IMR-90 (cell line): ENCODE measurements around the gene PRKD1. TPM values are rescaled to one million over a fixed set of nuclear protein-coding genes. Genes with fewer than 3 reads are reported as not detected.

Source experiments
- ATAC-seq: fragments of 200-7000 bp; cut with Tn5 transposase; 2 replicates; pipeline ENCODE4 v1.9.1; 2020; ENCODE audit warnings: low read depth, mild to moderate bottlenecking, moderate library complexity
- BruUV-seq: library from RNA; stranded (reverse); fragments of 400-500 nt; replicated peaks from 2 replicates; lab custom pipeline; 2021; lab: Mats Ljungman, UMichigan
- CTCF ChIA-PET: fragments of 300-600 bp; formaldehyde crosslinking; extraction: SDS; loops from one replicate; lab custom pipeline; 2021; ENCODE audit warnings: antibody characterized with exemption; lab: Yijun Ruan, JAX
- POLR2A ChIA-PET: fragments of 300-600 bp; sonication (Branson Sonifier 250); formaldehyde crosslinking; loops from one replicate; lab custom pipeline; 2022; ENCODE audit warnings: antibody characterized with exemption; ENCODE audit not compliant: unreplicated experiment; lab: Charles Lee
- DNase-seq: peaks from one replicate; pipeline ENCODE4 v3.0.0; 2013
- H2AFZ ChIP-seq: replicated peaks from 2 replicates; pipeline ENCODE3; 2013; ENCODE audit warnings: low read length, mild to moderate bottlenecking; ENCODE audit not compliant: poor library complexity
- H2AK5ac ChIP-seq: 2 replicates; pipeline ENCODE4 v1.6.1; 2013; ENCODE audit warnings: low read depth, low read length, inconsistent platforms
- H2AK9ac ChIP-seq: replicated peaks from 2 replicates; pipeline ENCODE3; 2013; ENCODE audit warnings: mild to moderate bottlenecking, low read depth, low read length, moderate library complexity; ENCODE audit not compliant: poor library complexity
- H2BK120ac ChIP-seq: 2 replicates; pipeline ENCODE4 v1.6.1; 2013; ENCODE audit warnings: low read depth, low read length, inconsistent platforms
- H2BK15ac ChIP-seq: 3 replicates; pipeline ENCODE4 v1.6.1; 2013; ENCODE audit warnings: low read depth, low read length, inconsistent platforms
- H2BK20ac ChIP-seq: 2 replicates; pipeline ENCODE4 v1.6.1; 2013; ENCODE audit warnings: low read depth, mild to moderate bottlenecking, inconsistent platforms, low read length, moderate library complexity
- H2BK5ac ChIP-seq: 2 replicates; pipeline ENCODE4 v1.6.1; 2013; ENCODE audit warnings: mild to moderate bottlenecking, low read depth, low read length, inconsistent platforms; ENCODE audit not compliant: poor library complexity, severe bottlenecking
- H3K14ac ChIP-seq: replicated peaks from 2 replicates; pipeline ENCODE4 v1.6.1; 2013; ENCODE audit warnings: low read depth, low read length, inconsistent platforms
- H3K18ac ChIP-seq: 2 replicates; pipeline ENCODE4 v1.6.1; 2013; ENCODE audit warnings: low read depth, low read length, control low read depth
- H3K23ac ChIP-seq: 2 replicates; pipeline ENCODE4 v1.6.1; 2013; ENCODE audit warnings: low read depth, low read length, inconsistent platforms
- H3K27ac ChIP-seq: 2 replicates; pipeline ENCODE4 v1.5.1; 2013; ENCODE audit warnings: mild to moderate bottlenecking, control low read depth, low read length; ENCODE audit not compliant: insufficient read depth
- H3K27me3 ChIP-seq: 2 replicates; pipeline ENCODE4 v1.6.1; 2013; ENCODE audit warnings: low read length; ENCODE audit not compliant: control insufficient read depth, insufficient read depth
- H3K36me3 ChIP-seq: 2 replicates; pipeline ENCODE4 v1.6.1; 2013; ENCODE audit warnings: low read length, mixed read lengths; ENCODE audit not compliant: control insufficient read depth, insufficient read depth
- H3K4ac ChIP-seq: 2 replicates; pipeline ENCODE4 v1.6.1; 2013; ENCODE audit warnings: low read depth, low read length, inconsistent platforms
- H3K4me1 ChIP-seq: 2 replicates; pipeline ENCODE4 v1.6.1; 2013; ENCODE audit warnings: low read length, mixed read lengths; ENCODE audit not compliant: control insufficient read depth, insufficient read depth
- H3K4me2 ChIP-seq: 2 replicates; pipeline ENCODE4 v1.6.1; 2013; ENCODE audit warnings: low read depth, mild to moderate bottlenecking, control low read depth, low read length, moderate library complexity
- H3K4me3 ChIP-seq: 2 replicates; pipeline ENCODE4 v1.5.1; 2013; ENCODE audit warnings: low read depth, mild to moderate bottlenecking, control low read depth, low read length, moderate library complexity; ENCODE audit not compliant: insufficient read depth
- H3K56ac ChIP-seq: 2 replicates; pipeline ENCODE4 v1.6.1; 2013; ENCODE audit warnings: low read length, inconsistent platforms; ENCODE audit not compliant: insufficient read depth; ENCODE audit errors: extremely low read depth
- H3K79me1 ChIP-seq, 2 experiments: 2 replicates each; pipeline ENCODE4 v1.6.1; 2013; ENCODE audit warnings: low read length in 2 of 2, inconsistent platforms in 1 of 2, low read depth in 1 of 2
- H3K9ac ChIP-seq: 2 replicates; pipeline ENCODE4 v1.6.1; 2013; ENCODE audit warnings: low read depth, low read length, control low read depth
- H3K9me1 ChIP-seq: 2 replicates; pipeline ENCODE4 v1.6.1; 2013; ENCODE audit warnings: low read length, inconsistent platforms; ENCODE audit not compliant: insufficient read depth
- H3K9me3 ChIP-seq: 2 replicates; pipeline ENCODE4 v1.6.1; 2013; ENCODE audit warnings: low read length; ENCODE audit not compliant: control insufficient read depth, insufficient read depth
- H4K20me1 ChIP-seq: 2 replicates; pipeline ENCODE4 v1.6.1; 2013; ENCODE audit warnings: low read length, inconsistent platforms; ENCODE audit not compliant: insufficient read depth
- H4K5ac ChIP-seq: 2 replicates; pipeline ENCODE4 v1.6.1; 2013; ENCODE audit warnings: mild to moderate bottlenecking, low read depth, low read length, control low read depth
- H4K8ac ChIP-seq, 2 experiments: 2 replicates each; pipeline ENCODE4 v1.6.1; 2013; ENCODE audit warnings: low read depth in 2 of 2, low read length in 2 of 2, control low read depth in 1 of 2, inconsistent platforms in 1 of 2
- H4K91ac ChIP-seq: 2 replicates; pipeline ENCODE4 v1.6.1; 2013; ENCODE audit warnings: low read depth, low read length, inconsistent platforms; ENCODE audit not compliant: insufficient read depth
- BHLHE40 ChIP-seq: fragments of 150-350 bp; IDR thresholded peaks from 2 replicates; pipeline ENCODE4 v1.6.1; 2016; ENCODE audit warnings: mild to moderate bottlenecking, low read depth, low read length
- CEBPB ChIP-seq: IDR thresholded peaks from 2 replicates; pipeline ENCODE4 v1.6.1; 2012; ENCODE audit warnings: low read depth, low read length, improper control_type of control experiment
- CHD1 ChIP-seq: IDR thresholded peaks from 2 replicates; pipeline ENCODE4 v1.6.1; 2012; ENCODE audit warnings: low read depth, low read length, improper control_type of control experiment
- CTCF ChIP-seq: conservative IDR thresholded peaks from 2 replicates; pipeline ENCODE4 v1.5.1; 2012; ENCODE audit warnings: mild to moderate bottlenecking, low read depth, low read length, improper control_type of control experiment
- ELK1 ChIP-seq: fragments of 150-350 bp; IDR thresholded peaks from 2 replicates; pipeline ENCODE4 v1.6.1; 2016; ENCODE audit warnings: low read depth, mild to moderate bottlenecking, low read length, moderate library complexity, borderline replicate concordance
- FOS ChIP-seq: fragments of 150-350 bp; IDR thresholded peaks from 2 replicates; pipeline ENCODE4 v1.6.1; 2016; ENCODE audit warnings: low read depth, low read length
- MAFK ChIP-seq: IDR thresholded peaks from 2 replicates; pipeline ENCODE4 v1.6.1; 2012; ENCODE audit warnings: low read depth, low read length, improper control_type of control experiment
- MAZ ChIP-seq: IDR thresholded peaks from 2 replicates; pipeline ENCODE4 v1.6.1; 2012; ENCODE audit warnings: low read depth, mild to moderate bottlenecking, low read length, improper control_type of control experiment, moderate library complexity, borderline replicate concordance
- MXI1 ChIP-seq: IDR thresholded peaks from 2 replicates; pipeline ENCODE4 v1.6.1; 2012; ENCODE audit warnings: low read depth, mild to moderate bottlenecking, low read length, moderate library complexity, borderline replicate concordance
- NFE2L2 ChIP-seq: fragments of 150-350 bp; IDR thresholded peaks from 2 replicates; pipeline ENCODE4 v1.6.1; 2016; ENCODE audit warnings: low read depth, mild to moderate bottlenecking, low read length
- POLR2A ChIP-seq: IDR thresholded peaks from 2 replicates; pipeline ENCODE4 v1.6.1; 2012; ENCODE audit warnings: mild to moderate bottlenecking, low read depth, low read length
- RAD21 ChIP-seq: IDR thresholded peaks from 2 replicates; pipeline ENCODE4 v1.6.1; 2012; ENCODE audit warnings: low read length, improper control_type of control experiment
- RCOR1 ChIP-seq: IDR thresholded peaks from 2 replicates; pipeline ENCODE4 v1.6.1; 2012; ENCODE audit warnings: mild to moderate bottlenecking, low read length, improper control_type of control experiment; ENCODE audit not compliant: insufficient replicate concordance
- RFX5 ChIP-seq: IDR thresholded peaks from 2 replicates; pipeline ENCODE4 v1.8.0; 2012; ENCODE audit warnings: low read depth, mild to moderate bottlenecking, low read length, moderate library complexity
- SMC3 ChIP-seq: fragments of 150-350 bp; IDR thresholded peaks from 2 replicates; pipeline ENCODE4 v1.6.1; 2016; ENCODE audit warnings: low read depth, mild to moderate bottlenecking, antibody characterized with exemption, low read length, moderate library complexity
- USF2 ChIP-seq: fragments of 150-350 bp; IDR thresholded peaks from 2 replicates; pipeline ENCODE4 v1.6.1; 2017; ENCODE audit warnings: mild to moderate bottlenecking, antibody characterized with exemption, low read length, low read depth
- WGBS, 2 experiments: methylation state at CpG; one replicate each; pipeline versions ENCODE4 v1.1.5 to v1.1.7; 2013; ENCODE audit warnings: missing lambda C conversion rate in 2 of 2; ENCODE audit not compliant: insufficient read length in 1 of 2; ENCODE audit errors: extremely low coverage in 2 of 2; 5-methylcytosine and 5-hydroxymethylcytosine counted together
- dilution Hi-C: fragments of 300-500 bp; cut with HindIII; formaldehyde crosslinking; loops from one replicate; pipeline ENCODE4 v1.14.3; 2018; ENCODE audit warnings: low sequenced_read_pairs; ENCODE audit not compliant: unreplicated experiment
- in situ Hi-C: fragments of 300-500 bp; cut with MboI; formaldehyde crosslinking; loops from 3 replicates; pipeline ENCODE4 v1.14.3; 2019; ENCODE audit warnings: low sequenced_read_pairs, inconsistent platforms, mixed read lengths
- intact Hi-C: fragments of 100-400 bp; cut with micrococcal nuclease; formaldehyde crosslinking; loops from 2 replicates; pipeline ENCODE4 v1.10.0; 2022
- polyA plus RNA-seq, 3 experiments: library from polyadenylated mRNA; depleted of rRNA; stranded (reverse); fragments of >200 nt; gene quantifications; 2 replicates each; pipeline ENCODE4 v1.2.3, GENCODE V29; 2012; ENCODE audit warnings: low replicate concordance in 1 of 3
- total RNA-seq: library from RNA; depleted of rRNA; stranded (reverse); fragments of >200 nt; gene quantifications from 2 replicates; pipeline ENCODE4 v1.2.3, GENCODE V29; 2012

PRKD1 gene
- total and polyA plus RNA-seq, 2 of the 4 experiments (the other 2 are of a cell fraction) = 12.9 to 14.2 TPM

GRCh38 chr14:29756019-29756385 lies 171.6 kb downstream of the PRKD1 start:
- H3K4me3 ChIP-seq = no peak overlapping the region
- ChIA-PET POLR2A (no interaction called here), CTCF (no interaction called here)
- no peak overlapping the region for H2BK120ac ChIP-seq
- no peak overlapping the region for H3K9ac ChIP-seq
- no peak overlapping the region for H3K23ac ChIP-seq
- no peak for TF ChIP-seq MAFK
- no peak for TF ChIP-seq FOS
- TF ChIP-seq CHD1 = no peak
- no peak for TF ChIP-seq ELK1
- TF ChIP-seq USF2 = no peak
- TF ChIP-seq BHLHE40 = no peak
- no peak for TF ChIP-seq POLR2A
- TF ChIP-seq RAD21 = no peak
- no peak for TF ChIP-seq RCOR1
- TF ChIP-seq NFE2L2 = no peak
- no peak for TF ChIP-seq RFX5
- TF ChIP-seq MAZ = no peak
- no peak for TF ChIP-seq SMC3
- no peak for TF ChIP-seq MXI1
- TF ChIP-seq CTCF = no peak
- TF ChIP-seq CEBPB = no peak
- WGBS, 2 experiments = no CpG with 5 or more reads among the region's 1 CpG
- H3K4me2 ChIP-seq = no peak overlapping the region
- no peaks in the 10 kb centered on the region for H3K27me3 ChIP-seq
- dilution Hi-C loops (no loop called here), in situ Hi-C loops (no loop called here), intact Hi-C loops (no loop called here)
- H2AK9ac ChIP-seq = no peak overlapping the region
- H3K79me1 ChIP-seq = peaks cover 18 to 22% of the 10 kb centered on the region in 2 experiments
- no peak for ATAC-seq
- no peak overlapping the region for H3K56ac ChIP-seq
- H3K9me3 ChIP-seq = no peaks in the 10 kb centered on the region
- no peak overlapping the region for H3K4ac ChIP-seq
- no peak overlapping the region for H2BK15ac ChIP-seq
- H3K36me3 ChIP-seq = no peaks in the 10 kb centered on the region
- H4K5ac ChIP-seq = no peak overlapping the region
- no peak overlapping the region for H2AFZ ChIP-seq
- H4K20me1 ChIP-seq = peaks cover 3% of the 10 kb centered on the region; the same call in 1 of the 2 replicates
- no peak for DNase-seq
- no peak overlapping the region for H2BK20ac ChIP-seq
- no TSS peak for BruUV-seq
- no peak overlapping the region for H4K8ac ChIP-seq
- H3K9me1 ChIP-seq = peaks cover 5% of the 10 kb centered on the region; the same call in 1 of the 2 replicates
- no peak overlapping the region for H3K27ac ChIP-seq
- no peak overlapping the region for H2BK5ac ChIP-seq
- no peak overlapping the region for H3K18ac ChIP-seq
- H3K4me1 ChIP-seq = peaks cover 5% of the 10 kb centered on the region
- no peak overlapping the region for H3K14ac ChIP-seq
- H2AK5ac ChIP-seq = no peak overlapping the region
- H4K91ac ChIP-seq = no peak overlapping the region
